K562 (cell line): ENCODE results near the gene CYP1B1. TPM values are rescaled to one million over a fixed set of nuclear protein-coding genes. Genes with fewer than 3 reads are reported as not detected.

Experiments
- ATAC-seq: fragments of 200-7000 bp; cut with Tn5 transposase; 3 replicates; pipeline ENCODE4 v1.9.1; 2020; ENCODE audit warnings: moderate library complexity
- BruUV-seq: library from RNA; stranded (reverse); fragments of 400-500 nt; replicated peaks from 2 replicates; lab custom pipeline; 2021; lab: Mats Ljungman, UMichigan
- CTCF ChIA-PET: fragments of 300-600 bp; formaldehyde crosslinking; extraction: SDS; loops from one replicate; lab custom pipeline; 2021; ENCODE audit warnings: low intra/inter-chr PET ratio; lab: Yijun Ruan, JAX
- POLR2A ChIA-PET: fragments of 300-600, 350-650 bp; sonication (Branson Sonifier 250); formaldehyde crosslinking; extraction: SDS; loops from one replicate; lab custom pipeline; 2021; ENCODE audit warnings: antibody characterized with exemption, inconsistent platforms; lab: Yijun Ruan, JAX
- DNase-seq, 4 experiments: peaks; one replicate each; pipeline versions ENCODE4 v3.0.0 to v3.0.0-alpha.2; 2011 to 2018; ENCODE audit warnings: low spot score in 3 of 4, mixed read lengths in 3 of 4; ENCODE audit errors: extremely low read depth in 1 of 4
- FAIRE-seq: peaks from 2 replicates; lab custom pipeline; 2011; peaks lifted over from hg19 to GRCh38; lab: Jason Lieb, UNC
- H2AFZ ChIP-seq: 2 replicates; pipeline ENCODE4 v1.6.0; 2011; ENCODE audit warnings: low read depth, low read length, control low read depth, inconsistent platforms
- H3K27ac ChIP-seq: fragments of 200-600 bp; 3 replicates; pipeline ENCODE4 v1.8.0; 2011; ENCODE audit warnings: low read depth, mild to moderate bottlenecking, control low read depth, inconsistent platforms, low read length, moderate library complexity, mixed read lengths; ENCODE audit errors: extremely low read depth
- H3K27me3 ChIP-seq, 2 experiments: fragments of 300-600 bp in 1 of 2; 2 replicates in 1 of 2; 3 replicates in 1 of 2; pipeline versions ENCODE4 v1.6.0 to v1.8.0; 2011; ENCODE audit warnings: inconsistent platforms in 2 of 2, low read length in 2 of 2, mild to moderate bottlenecking in 1 of 2, mixed read lengths in 1 of 2, moderate library complexity in 1 of 2; ENCODE audit not compliant: control insufficient read depth in 2 of 2, insufficient read depth in 2 of 2
- H3K36me3 ChIP-seq: fragments of 300-600 bp; 3 replicates; pipeline ENCODE4 v1.8.0; 2011; ENCODE audit warnings: mild to moderate bottlenecking, low read length, inconsistent platforms; ENCODE audit not compliant: control insufficient read depth, insufficient read depth
- H3K4me1 ChIP-seq, 2 experiments: fragments of 200-600 bp in 1 of 2; replicated peaks in 1 of 2; 2 replicates in 1 of 2; 3 replicates in 1 of 2; pipeline versions ENCODE4 v1.5.1 to v1.8.0; 2011; ENCODE audit warnings: inconsistent platforms in 2 of 2, low read length in 2 of 2, mild to moderate bottlenecking in 1 of 2, mixed read lengths in 1 of 2, moderate library complexity in 1 of 2; ENCODE audit not compliant: control insufficient read depth in 2 of 2, insufficient read depth in 2 of 2
- H3K4me2 ChIP-seq: 2 replicates; pipeline ENCODE4 v1.6.1; 2011; ENCODE audit warnings: low read length, control low read depth, inconsistent platforms, mixed read lengths; ENCODE audit not compliant: insufficient read depth
- H3K4me3 ChIP-seq: fragments of 200-600 bp; sonication (generic), shearing (Covaris generic); 2 replicates; pipeline ENCODE4 v1.5.1; 2016; ENCODE audit warnings: control low read depth, inconsistent platforms
- H3K79me2 ChIP-seq: fragments of 200-600 bp; 3 replicates; pipeline ENCODE4 v1.8.0; 2011; ENCODE audit warnings: low read length, inconsistent platforms; ENCODE audit not compliant: control insufficient read depth, insufficient read depth
- H3K9ac ChIP-seq, 2 experiments: 2 replicates each; pipeline versions ENCODE4 v1.6.0 to v1.6.1; 2011; ENCODE audit warnings: low read depth in 2 of 2, low read length in 2 of 2, control low read depth in 1 of 2, inconsistent platforms in 1 of 2, mild to moderate bottlenecking in 1 of 2, mixed read lengths in 1 of 2; ENCODE audit not compliant: insufficient read depth in 1 of 2
- H3K9me1 ChIP-seq: one replicate; pipeline ENCODE4 v1.6.0; 2011; ENCODE audit warnings: inconsistent platforms, mild to moderate bottlenecking, low read length, moderate library complexity; ENCODE audit not compliant: control insufficient read depth, insufficient read depth
- H3K9me3 ChIP-seq: replicated peaks from 2 replicates; pipeline ENCODE4 v1.5.1; 2011; ENCODE audit warnings: low read depth, low read length, inconsistent platforms; ENCODE audit not compliant: control insufficient read depth, insufficient read depth
- H4K20me1 ChIP-seq: replicated peaks from 2 replicates; pipeline ENCODE4 v1.6.1; 2011; ENCODE audit warnings: low read length, inconsistent platforms, mixed read lengths; ENCODE audit not compliant: control insufficient read depth, insufficient read depth
- HDAC1 ChIP-seq, 2 experiments: fragments of 450-650 bp; IDR thresholded peaks; 2 replicates each; pipeline ENCODE4 v1.6.1; 2016 to 2017; ENCODE audit warnings: inconsistent platforms in 1 of 2, mild to moderate bottlenecking in 1 of 2, moderate library complexity in 1 of 2
- HMG20B ChIP-seq: fragments of 250-450 bp; sonication (Bioruptor Pico); IDR thresholded peaks from 2 replicates; pipeline ENCODE4 v1.5.0; 2021; ENCODE audit warnings: mild to moderate bottlenecking
- HMGN3 ChIP-seq: IDR thresholded peaks from 2 replicates; pipeline ENCODE4 v1.6.1; 2011; ENCODE audit warnings: borderline replicate concordance, low read depth, mild to moderate bottlenecking, mixed read lengths, low read length; ENCODE audit not compliant: insufficient read length; ENCODE audit errors: extremely low read depth
- KDM5B ChIP-seq: fragments of 200-600 bp; sonication (generic); IDR thresholded peaks from 2 replicates; pipeline ENCODE4 v1.6.1; 2012; ENCODE audit warnings: low read depth, mild to moderate bottlenecking, moderate library complexity, low read length, control low read depth, inconsistent platforms; ENCODE audit not compliant: insufficient replicate concordance
- ZNF75A ChIP-seq: fragments of 450-650 bp; formaldehyde crosslinking; IDR thresholded peaks from 2 replicates; pipeline ENCODE4 v1.4.0; 2020; ENCODE audit warnings: mild to moderate bottlenecking
- ZNF79 ChIP-seq: fragments of 250-450 bp; sonication (Bioruptor Pico); IDR thresholded peaks from 2 replicates; pipeline ENCODE4 v1.4.0; 2020; ENCODE audit warnings: low read depth, mild to moderate bottlenecking, moderate library complexity
- WGBS: fragments of 100-300 bp; shearing (Covaris generic); methylation state at CpG from one replicate; pipeline ENCODE4 v1.1.6; 2016; ENCODE audit warnings: low coverage, mixed read lengths; ENCODE audit not compliant: insufficient coverage; ENCODE audit errors: missing lambda C conversion rate; 5-methylcytosine and 5-hydroxymethylcytosine counted together
- in situ Hi-C: fragments of 300-500 bp; cut with MboI; formaldehyde crosslinking; loops from 4 replicates; pipeline ENCODE4 v1.15.0; 2018; ENCODE audit warnings: inconsistent platforms, mixed read lengths
- intact Hi-C: fragments of 100-400 bp; cut with micrococcal nuclease; formaldehyde crosslinking; loops from 2 replicates; pipeline ENCODE4 v1.14.2; 2022
- polyA plus RNA-seq, 8 experiments: library from polyadenylated mRNA; depleted of rRNA in 4 of 8; stranded (reverse) in 5 of 8; unstranded in 3 of 8; fragments of >200 nt; fragmentation: Nextera tagmentation in 2 of 8; fragmentation: Illumina TruSeq in 1 of 8; extraction: Ambion mirVana in 2 of 8; extraction: Trizol in 1 of 8; gene quantifications; 2 replicates each; pipeline versions ENCODE4 v1.2.1 to v1.2.3, GENCODE V29; 2011 to 2014; ENCODE audit warnings: inconsistent platforms in 1 of 8, missing spikeins in 1 of 8
- total RNA-seq, 7 experiments: library from RNA; depleted of rRNA in 6 of 7; stranded (reverse); fragments of >200 nt in 6 of 7; fragmentation: Illumina TruSeq in 2 of 7; extraction: Trizol in 2 of 7; gene quantifications; 2 replicates each; pipeline versions ENCODE4 v1.2.1 to v1.2.3, GENCODE V29; 2011 to 2021; ENCODE audit warnings: low replicate concordance in 1 of 7
- TF ChIP-seq, protein P1 (sequence below): IDR thresholded peaks from 2 replicates; pipeline ENCODE4 v1.6.1; 2011; ENCODE audit not compliant: insufficient read length; ENCODE audit errors: extremely low read depth
- TF ChIP-seq, protein P2 (sequence below): fragments of 250-450 bp; sonication (Bioruptor Pico); IDR thresholded peaks from 2 replicates; pipeline ENCODE4 v1.4.0; 2020
- TF ChIP-seq, protein P3 (sequence below): fragments of 250-450 bp; sonication (Bioruptor Pico); IDR thresholded peaks from 2 replicates; pipeline ENCODE4 v1.4.0; 2020; ENCODE audit warnings: mild to moderate bottlenecking, moderate library complexity, borderline replicate concordance

CYP1B1 gene
- total and polyA plus RNA-seq, 9 of the 15 experiments (the other 6 are each of a cell fraction or from before 2014, with no cell fraction given), result 0.07 TPM; not detected in 8

DNA sequence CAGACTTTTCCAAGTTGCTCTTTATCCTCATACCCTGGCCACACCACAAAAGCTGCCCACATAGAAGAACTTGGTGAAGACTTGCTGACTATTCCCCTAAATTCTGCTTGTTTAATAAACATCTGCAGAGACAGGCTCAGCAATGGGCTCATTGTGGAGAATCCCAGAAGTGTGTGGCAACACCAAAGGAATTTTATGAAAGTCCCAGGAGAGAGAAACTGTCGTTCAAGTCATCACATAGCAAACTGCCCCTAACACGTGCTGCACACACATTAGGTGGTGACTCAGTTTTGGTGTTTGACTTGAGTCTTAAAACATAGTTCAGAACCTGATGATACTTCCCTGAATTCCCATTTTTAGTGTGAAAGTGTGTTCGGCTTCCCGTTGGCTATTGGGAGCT, 38.6 kb downstream of the CYP1B1 start:
- no peak for TF ChIP-seq KDM5B
- TF ChIP-seq, protein P1, sequence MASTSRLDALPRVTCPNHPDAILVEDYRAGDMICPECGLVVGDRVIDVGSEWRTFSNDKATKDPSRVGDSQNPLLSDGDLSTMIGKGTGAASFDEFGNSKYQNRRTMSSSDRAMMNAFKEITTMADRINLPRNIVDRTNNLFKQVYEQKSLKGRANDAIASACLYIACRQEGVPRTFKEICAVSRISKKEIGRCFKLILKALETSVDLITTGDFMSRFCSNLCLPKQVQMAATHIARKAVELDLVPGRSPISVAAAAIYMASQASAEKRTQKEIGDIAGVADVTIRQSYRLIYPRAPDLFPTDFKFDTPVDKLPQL, result no peak
- TF ChIP-seq HDAC1 (IDR thresholded peaks at IDR 0.05), result no peak
- TF ChIP-seq, protein P2, sequence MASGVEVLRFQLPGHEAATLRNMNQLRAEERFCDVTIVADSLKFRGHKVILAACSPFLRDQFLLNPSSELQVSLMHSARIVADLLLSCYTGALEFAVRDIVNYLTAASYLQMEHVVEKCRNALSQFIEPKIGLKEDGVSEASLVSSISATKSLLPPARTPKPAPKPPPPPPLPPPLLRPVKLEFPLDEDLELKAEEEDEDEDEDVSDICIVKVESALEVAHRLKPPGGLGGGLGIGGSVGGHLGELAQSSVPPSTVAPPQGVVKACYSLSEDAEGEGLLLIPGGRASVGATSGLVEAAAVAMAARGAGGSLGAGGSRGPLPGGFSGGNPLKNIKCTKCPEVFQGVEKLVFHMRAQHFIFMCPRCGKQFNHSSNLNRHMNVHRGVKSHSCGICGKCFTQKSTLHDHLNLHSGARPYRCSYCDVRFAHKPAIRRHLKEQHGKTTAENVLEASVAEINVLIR (CRISPR knock-in tag), result no peak
- TF ChIP-seq HMG20B (CRISPR knock-in tag), result no peak
- no peak for TF ChIP-seq ZNF75A (CRISPR knock-in tag)
- TF ChIP-seq HMGN3, result no peak
- no peak for TF ChIP-seq ZNF79 (CRISPR knock-in tag)
- TF ChIP-seq, protein P3, sequence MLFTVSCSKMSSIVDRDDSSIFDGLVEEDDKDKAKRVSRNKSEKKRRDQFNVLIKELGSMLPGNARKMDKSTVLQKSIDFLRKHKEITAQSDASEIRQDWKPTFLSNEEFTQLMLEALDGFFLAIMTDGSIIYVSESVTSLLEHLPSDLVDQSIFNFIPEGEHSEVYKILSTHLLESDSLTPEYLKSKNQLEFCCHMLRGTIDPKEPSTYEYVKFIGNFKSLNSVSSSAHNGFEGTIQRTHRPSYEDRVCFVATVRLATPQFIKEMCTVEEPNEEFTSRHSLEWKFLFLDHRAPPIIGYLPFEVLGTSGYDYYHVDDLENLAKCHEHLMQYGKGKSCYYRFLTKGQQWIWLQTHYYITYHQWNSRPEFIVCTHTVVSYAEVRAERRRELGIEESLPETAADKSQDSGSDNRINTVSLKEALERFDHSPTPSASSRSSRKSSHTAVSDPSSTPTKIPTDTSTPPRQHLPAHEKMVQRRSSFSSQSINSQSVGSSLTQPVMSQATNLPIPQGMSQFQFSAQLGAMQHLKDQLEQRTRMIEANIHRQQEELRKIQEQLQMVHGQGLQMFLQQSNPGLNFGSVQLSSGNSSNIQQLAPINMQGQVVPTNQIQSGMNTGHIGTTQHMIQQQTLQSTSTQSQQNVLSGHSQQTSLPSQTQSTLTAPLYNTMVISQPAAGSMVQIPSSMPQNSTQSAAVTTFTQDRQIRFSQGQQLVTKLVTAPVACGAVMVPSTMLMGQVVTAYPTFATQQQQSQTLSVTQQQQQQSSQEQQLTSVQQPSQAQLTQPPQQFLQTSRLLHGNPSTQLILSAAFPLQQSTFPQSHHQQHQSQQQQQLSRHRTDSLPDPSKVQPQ (CRISPR knock-in tag), result no peak
- H3K9ac ChIP-seq, result no peak overlapping the region
- FAIRE-seq, result no peak
- POLR2A ChIA-PET, result no interaction called here
- H3K9me3 ChIP-seq, result no peaks in the 10 kb centered on the region
- no peaks in the 10 kb centered on the region for H3K4me1 ChIP-seq
- H4K20me1 ChIP-seq, result no peaks in the 10 kb centered on the region; the same call in 1 of the 2 replicates
- no peak overlapping the region for H2AFZ ChIP-seq
- no peaks in the 10 kb centered on the region for H3K36me3 ChIP-seq
- H3K9me1 ChIP-seq, result no peaks in the 10 kb centered on the region
- no peak overlapping the region for H3K4me2 ChIP-seq
- intact Hi-C loops, result no loop called here
- no peaks in the 10 kb centered on the region for H3K79me2 ChIP-seq
- in situ Hi-C loops, result no loop called here
- no peak for DNase-seq
- ATAC-seq, result no peak
- no TSS peak for BruUV-seq
- no peak overlapping the region for H3K27ac ChIP-seq
- H3K4me3 ChIP-seq, result no peak overlapping the region
- WGBS, result 8% methylated on average over 4 of the region's 4 CpGs
- peaks cover 15 to 20% of the 10 kb centered on the region in 2 experiments; a peak in 4 of 5 replicates for H3K27me3 ChIP-seq
- CTCF ChIA-PET, result no interaction called here
